ENCODE data around the gene DHRS11. TPM values are rescaled to one million over a fixed set of nuclear protein-coding genes. Genes with fewer than 3 reads are reported as not detected.
A peak's percentile ranks its signal among the peaks of the same experiment; 100 is the strongest.

DHRS11 gene
- total RNA-seq, 3 donors from 2014 or later (not counting 1 experiment from before 2014, with no cell fraction given): 2.7 to 6.0 (median 4.9) TPM

- no peaks in the 10 kb centered on the region for H3K27me3 Mint-ChIP-seq (ENCODE audit: low read depth in 2 of 2)
- no peaks in the 10 kb centered on the region for H3K36me3 ChIP-seq (ENCODE audit: control insufficient read depth, insufficient read depth, low read length)
- no peaks in the 10 kb centered on the region for H3K9me3 ChIP-seq (ENCODE audit: control insufficient read depth, insufficient read depth, low read length)
- H3K9me3 Mint-ChIP-seq: no peaks in the 10 kb centered on the region
- H3K4me3 Mint-ChIP-seq: peak overlapping the region; percentile 92
- H3K27ac ChIP-seq (ENCODE audit: low read length): peak overlapping the region; percentile 73
- DNase-seq (peak in 1 of 2 donors; percentile 61), ATAC-seq (peak in 2 of 3 donors; percentile 8)
- peak overlapping the region; percentile 84 to 93 for H3K27ac Mint-ChIP-seq
- peaks cover 28% of the 10 kb centered on the region for H3K4me1 ChIP-seq (ENCODE audit: control insufficient read depth, insufficient read depth, low read length)
- intact Hi-C loops (cut with micrococcal nuclease): loop anchor here (5.0 to 10.0 kb wide), 2 partner anchors 56 to 636 kb away; partner anchors contain the start of gene GGNBP2
- TF ChIP-seq, protein P1, sequence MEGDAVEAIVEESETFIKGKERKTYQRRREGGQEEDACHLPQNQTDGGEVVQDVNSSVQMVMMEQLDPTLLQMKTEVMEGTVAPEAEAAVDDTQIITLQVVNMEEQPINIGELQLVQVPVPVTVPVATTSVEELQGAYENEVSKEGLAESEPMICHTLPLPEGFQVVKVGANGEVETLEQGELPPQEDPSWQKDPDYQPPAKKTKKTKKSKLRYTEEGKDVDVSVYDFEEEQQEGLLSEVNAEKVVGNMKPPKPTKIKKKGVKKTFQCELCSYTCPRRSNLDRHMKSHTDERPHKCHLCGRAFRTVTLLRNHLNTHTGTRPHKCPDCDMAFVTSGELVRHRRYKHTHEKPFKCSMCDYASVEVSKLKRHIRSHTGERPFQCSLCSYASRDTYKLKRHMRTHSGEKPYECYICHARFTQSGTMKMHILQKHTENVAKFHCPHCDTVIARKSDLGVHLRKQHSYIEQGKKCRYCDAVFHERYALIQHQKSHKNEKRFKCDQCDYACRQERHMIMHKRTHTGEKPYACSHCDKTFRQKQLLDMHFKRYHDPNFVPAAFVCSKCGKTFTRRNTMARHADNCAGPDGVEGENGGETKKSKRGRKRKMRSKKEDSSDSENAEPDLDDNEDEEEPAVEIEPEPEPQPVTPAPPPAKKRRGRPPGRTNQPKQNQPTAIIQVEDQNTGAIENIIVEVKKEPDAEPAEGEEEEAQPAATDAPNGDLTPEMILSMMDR (IDR thresholded peaks at IDR 0.05): no peak
- H3K36me3 Mint-ChIP-seq: no peaks in the 10 kb centered on the region
- H3K4me1 Mint-ChIP-seq: peaks cover 33 to 38% of the 10 kb centered on the region in 2 donors
- H3K4me3 ChIP-seq (ENCODE audit: low read length): peak overlapping the region; percentile 96
- WGBS (ENCODE audit: insufficient coverage): 17% methylated on average over 10 of the region's 10 CpGs
- H3K27me3 ChIP-seq (ENCODE audit: control insufficient read depth, insufficient read depth, low read length): no peaks in the 10 kb centered on the region
Observed at GRCh38 chr17:36600936-36601302, 9.2 kb downstream of the DHRS11 start.

DNA sequence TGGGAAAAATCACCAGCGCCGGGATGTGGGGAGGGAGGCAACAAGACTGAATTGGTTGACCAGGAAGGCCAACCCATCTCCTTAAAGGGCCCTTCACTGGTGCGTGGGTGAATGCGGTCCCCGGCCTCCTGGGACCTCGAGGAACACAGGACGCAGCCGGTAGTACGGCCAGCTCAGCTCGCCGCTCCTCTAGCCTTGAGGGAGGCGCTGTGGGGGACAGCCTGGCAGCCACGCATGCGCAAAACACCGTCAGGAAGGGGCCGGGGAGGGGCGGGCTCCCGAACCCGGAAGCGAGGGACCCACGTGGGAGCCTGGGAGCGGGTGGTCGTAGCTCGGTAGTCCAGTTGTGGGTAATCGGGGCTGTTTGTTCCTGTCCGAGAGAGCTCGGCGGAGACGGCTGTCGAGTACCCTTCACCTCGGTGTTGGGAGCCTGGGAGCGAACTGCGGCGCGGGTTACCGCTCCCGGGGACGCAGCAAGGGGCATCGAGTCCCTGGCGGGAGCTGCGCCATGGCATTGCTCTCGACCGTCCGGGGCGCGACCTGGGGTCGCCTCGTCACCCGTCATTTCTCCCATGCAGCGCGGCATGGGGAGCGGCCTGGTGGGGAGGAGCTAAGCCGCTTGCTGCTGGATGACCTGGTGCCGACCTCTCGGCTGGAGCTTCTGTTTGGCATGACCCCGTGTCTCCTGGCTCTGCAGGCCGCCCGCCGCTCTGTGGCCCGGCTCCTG, 9.8 kb downstream of the DHRS11 start, which contains the start of gene MRM1:
MRM1 (plus strand) TSS at position 281 of the 727 bp plus-strand sequence; CDS start at position 509, 228 bp downstream.
- TF ChIP-seq, protein P1 (IDR thresholded peaks at IDR 0.05): peak; percentile 16
- Mint-ChIP-seq H3K36me3 (no peaks in the 10 kb centered on the region), H3K4me1 (peaks cover 36 to 41% of the 10 kb centered on the region in 2 donors), H3K27ac (peak within 1 kb of the TSS; percentile 84 to 93), H3K27me3 (ENCODE audit: low read depth in 2 of 2) (no peaks in the 10 kb centered on the region), H3K4me3 (peak within 1 kb of the TSS; percentile 92), H3K9me3 (no peaks in the 10 kb centered on the region)
- peak within 1 kb of the TSS; percentile 96 for H3K4me3 ChIP-seq (ENCODE audit: low read length)
- WGBS (ENCODE audit: insufficient coverage): under 1% methylated on average over 60 of the region's 60 CpGs
- intact Hi-C loops (cut with micrococcal nuclease): loop anchor here (2.0 to 10.0 kb wide), 4 partner anchors 57 to 771 kb away; partner anchors contain the start of gene GGNBP2
- ATAC-seq (peak; percentile 87 to 91 (median 91)), DNase-seq (peak; percentile 84 to 95)
- no peaks in the 10 kb centered on the region for H3K27me3 ChIP-seq (ENCODE audit: control insufficient read depth, insufficient read depth, low read length)
- H3K9me3 ChIP-seq (ENCODE audit: control insufficient read depth, insufficient read depth, low read length): no peaks in the 10 kb centered on the region
- peaks cover 28% of the 10 kb centered on the region for H3K4me1 ChIP-seq (ENCODE audit: control insufficient read depth, insufficient read depth, low read length)
- peak within 1 kb of the TSS; percentile 73 for H3K27ac ChIP-seq (ENCODE audit: low read length)
- no peaks in the 10 kb centered on the region for H3K36me3 ChIP-seq (ENCODE audit: control insufficient read depth, insufficient read depth, low read length)

DNA sequence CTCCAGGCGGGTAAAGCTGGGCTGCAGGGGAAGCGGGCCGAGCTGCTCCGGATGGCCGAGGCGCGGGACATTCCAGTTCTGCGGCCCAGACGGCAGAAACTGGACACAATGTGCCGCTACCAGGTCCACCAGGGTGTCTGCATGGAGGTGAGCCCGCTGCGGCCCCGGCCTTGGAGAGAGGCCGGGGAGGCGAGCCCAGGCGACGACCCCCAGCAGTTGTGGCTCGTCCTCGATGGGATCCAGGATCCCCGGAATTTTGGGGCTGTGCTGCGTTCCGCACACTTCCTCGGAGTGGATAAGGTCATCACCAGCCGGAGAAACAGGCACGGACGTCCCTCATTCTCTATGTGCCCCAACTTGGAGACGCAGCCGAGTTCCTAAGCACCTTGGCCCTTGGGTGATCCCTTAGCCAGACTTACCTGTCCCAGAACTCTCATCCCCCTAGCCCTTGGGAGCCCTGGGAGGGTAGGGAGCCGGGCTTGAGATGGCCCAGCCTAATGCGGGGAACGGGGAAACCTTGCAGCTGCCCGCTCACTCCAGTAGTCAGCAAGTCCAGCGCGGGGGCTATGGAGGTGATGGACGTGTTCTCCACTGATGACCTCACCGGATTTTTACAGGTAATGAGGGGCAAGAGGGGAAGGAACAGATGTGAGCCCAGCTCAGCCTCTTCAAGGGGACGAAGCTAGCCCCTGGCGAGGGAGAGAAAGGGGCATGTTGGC, 10.5 kb downstream of the DHRS11 start:
- no peaks in the 10 kb centered on the region for H3K36me3 ChIP-seq (ENCODE audit: control insufficient read depth, insufficient read depth, low read length)
- no peaks in the 10 kb centered on the region for H3K27me3 Mint-ChIP-seq (ENCODE audit: low read depth in 2 of 2)
- ATAC-seq: peak in 1 of 3 donors; percentile 1
- WGBS (ENCODE audit: insufficient coverage): 1% methylated on average over 38 of the region's 38 CpGs
- no peak overlapping the region for H3K27ac ChIP-seq (ENCODE audit: low read length)
- no peaks in the 10 kb centered on the region for H3K36me3 Mint-ChIP-seq
- TF ChIP-seq, protein P1 (IDR thresholded peaks at IDR 0.05): no peak
- no peaks in the 10 kb centered on the region for H3K27me3 ChIP-seq (ENCODE audit: control insufficient read depth, insufficient read depth, low read length)
- H3K4me1 Mint-ChIP-seq: peaks cover 36 to 41% of the 10 kb centered on the region in 2 donors
- intact Hi-C loops (cut with micrococcal nuclease): loop anchor here (2.0 to 10.0 kb wide), 4 partner anchors 57 to 771 kb away; partner anchors contain the start of gene GGNBP2
- H3K27ac Mint-ChIP-seq: peak overlapping the region; percentile 84 to 93
- peak in 1 of 2 donors; percentile 34 for DNase-seq
- peaks cover 28% of the 10 kb centered on the region for H3K4me1 ChIP-seq (ENCODE audit: control insufficient read depth, insufficient read depth, low read length)
- peak overlapping the region; percentile 96 for H3K4me3 ChIP-seq (ENCODE audit: low read length)
- H3K9me3 ChIP-seq (ENCODE audit: control insufficient read depth, insufficient read depth, low read length): no peaks in the 10 kb centered on the region
- H3K4me3 Mint-ChIP-seq: peak overlapping the region; percentile 92
- H3K9me3 Mint-ChIP-seq: no peaks in the 10 kb centered on the region
